ENCODE data around the gene UBAP1.
"Not testable (repeated sequence)": the region's sequence is repeated elsewhere in the genome, so short reads cannot be mapped to it uniquely, and the experiment has no call there.

The UBAP1 gene

GRCh38 chr9:34291423-34291822 lies 112.6 kb downstream of the UBAP1 start:
- DNase-seq (ENCODE audit: low spot score in 2 of 2) (no peak), ATAC-seq (replicated peaks; ENCODE audit: extremely low read depth, poor library complexity, severe bottlenecking) (no peak)
- Mint-ChIP-seq H3K4me1 (no peaks in the 10 kb centered on the region), H3K4me3 (no peak overlapping the region), H3K36me3 (ENCODE audit: insufficient read depth) (no peaks in the 10 kb centered on the region), H3K27ac (ENCODE audit: low read depth) (no peak overlapping the region), H3K9me3 (no peaks in the 10 kb centered on the region), H3K27me3 (no peaks in the 10 kb centered on the region)

- Mint-ChIP-seq H3K9me3 (no peaks in the 10 kb centered on the region), H3K36me3 (ENCODE audit: insufficient read depth) (no peaks in the 10 kb centered on the region), H3K4me3 (no peak overlapping the region), H3K27me3 (no peaks in the 10 kb centered on the region), H3K4me1 (no peaks in the 10 kb centered on the region), H3K27ac (ENCODE audit: low read depth) (no peak overlapping the region)
- DNase-seq (ENCODE audit: low spot score in 2 of 2) (no peak), ATAC-seq (replicated peaks; ENCODE audit: extremely low read depth, poor library complexity, severe bottlenecking) (no peak)
Observed at GRCh38 chr9:34292552-34292951, 113.7 kb downstream of the UBAP1 start.

- not testable (repeated sequence) for H3K4me3 Mint-ChIP-seq; H3K4me1 Mint-ChIP-seq; H3K27me3 Mint-ChIP-seq; H3K36me3 Mint-ChIP-seq (ENCODE audit: insufficient read depth); DNase-seq (ENCODE audit: low spot score in 2 of 2); H3K27ac Mint-ChIP-seq (ENCODE audit: low read depth); ATAC-seq (replicated peaks; ENCODE audit: extremely low read depth, poor library complexity, severe bottlenecking); H3K9me3 Mint-ChIP-seq
Observed at GRCh38 chr9:34301064-34301463, 122.2 kb downstream of the UBAP1 start.

Measured in central memory CD8-positive, alpha-beta T cell (primary cell).